HG03135 (cell line): ENCODE data around the gene FSIP1.

Source experiments
- ATAC-seq: cut with Tn5 transposase; IDR thresholded peaks from one replicate; pipeline ENCODE4 v1.9.1; 2021; ENCODE audit warnings: mild to moderate bottlenecking, moderate library complexity; ENCODE audit not compliant: unreplicated experiment

Gene FSIP1

DNA sequence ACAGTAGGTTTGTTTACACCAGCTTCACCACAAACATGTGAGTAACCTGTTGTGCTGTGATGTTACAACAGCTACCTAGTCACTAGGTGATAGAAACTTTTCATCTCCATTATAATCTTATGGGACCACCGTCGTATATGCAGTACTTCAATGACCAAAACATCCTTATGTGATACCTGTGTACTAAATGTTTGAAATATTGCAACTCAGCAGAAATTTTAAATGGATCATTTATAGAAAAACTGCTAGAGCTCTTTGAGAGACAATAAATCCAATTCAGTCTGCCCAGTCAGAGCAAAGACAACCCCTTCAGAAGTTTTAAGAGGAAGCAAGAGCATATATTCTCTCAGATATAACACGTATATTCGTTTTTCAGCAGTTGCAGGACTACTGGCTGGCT lies 128.3 kb downstream of the FSIP1 start:
- no peak for ATAC-seq

GRCh38 chr15:39651881-39652280 lies 130.8 kb downstream of the FSIP1 start:
- ATAC-seq = no peak

DNA sequence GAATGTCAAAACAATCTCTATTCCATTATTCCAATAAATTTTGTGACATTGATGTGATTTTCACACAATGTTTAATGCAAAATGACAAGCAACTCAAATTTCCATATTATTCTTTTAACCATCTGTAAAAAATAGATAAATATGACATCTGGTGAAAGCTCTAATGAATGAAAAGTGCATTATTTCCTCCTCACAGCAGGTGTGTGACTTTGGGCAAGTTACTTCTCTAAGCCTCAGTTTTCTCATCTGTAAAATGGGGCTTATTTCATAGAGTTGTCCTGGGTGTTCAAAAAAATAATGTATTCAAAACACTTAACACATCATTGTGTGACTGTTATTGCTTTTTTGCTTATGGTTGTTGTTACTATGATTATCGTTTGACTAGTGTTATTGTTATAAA lies 131.3 kb downstream of the FSIP1 start:
- no peak for ATAC-seq

- no peak for ATAC-seq
Measured at GRCh38 chr15:39649757-39650156, 132.9 kb downstream of the FSIP1 start.

DNA sequence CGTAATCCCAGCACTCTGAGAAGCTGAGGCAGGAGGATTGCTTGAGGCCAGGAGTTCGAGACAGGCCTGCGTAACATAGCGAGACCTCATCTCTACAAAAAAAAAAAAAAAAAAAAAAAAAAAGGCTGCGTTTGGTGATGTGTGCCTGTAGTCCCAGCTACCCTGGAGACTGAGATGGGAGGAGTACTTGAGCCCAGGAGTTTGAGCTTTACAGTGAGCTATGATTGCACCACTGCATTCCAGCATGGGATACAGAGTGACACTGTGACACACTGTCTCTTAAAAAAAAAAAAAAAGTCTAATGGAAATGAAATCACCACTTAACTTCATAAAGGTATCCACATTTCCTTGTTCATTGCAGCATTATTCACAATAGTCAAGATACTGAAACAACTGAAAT lies 136.2 kb downstream of the FSIP1 start:
- ATAC-seq = no peak

GRCh38 chr15:39645976-39646257 lies 136.7 kb downstream of the FSIP1 start:
- ATAC-seq = no peak

DNA sequence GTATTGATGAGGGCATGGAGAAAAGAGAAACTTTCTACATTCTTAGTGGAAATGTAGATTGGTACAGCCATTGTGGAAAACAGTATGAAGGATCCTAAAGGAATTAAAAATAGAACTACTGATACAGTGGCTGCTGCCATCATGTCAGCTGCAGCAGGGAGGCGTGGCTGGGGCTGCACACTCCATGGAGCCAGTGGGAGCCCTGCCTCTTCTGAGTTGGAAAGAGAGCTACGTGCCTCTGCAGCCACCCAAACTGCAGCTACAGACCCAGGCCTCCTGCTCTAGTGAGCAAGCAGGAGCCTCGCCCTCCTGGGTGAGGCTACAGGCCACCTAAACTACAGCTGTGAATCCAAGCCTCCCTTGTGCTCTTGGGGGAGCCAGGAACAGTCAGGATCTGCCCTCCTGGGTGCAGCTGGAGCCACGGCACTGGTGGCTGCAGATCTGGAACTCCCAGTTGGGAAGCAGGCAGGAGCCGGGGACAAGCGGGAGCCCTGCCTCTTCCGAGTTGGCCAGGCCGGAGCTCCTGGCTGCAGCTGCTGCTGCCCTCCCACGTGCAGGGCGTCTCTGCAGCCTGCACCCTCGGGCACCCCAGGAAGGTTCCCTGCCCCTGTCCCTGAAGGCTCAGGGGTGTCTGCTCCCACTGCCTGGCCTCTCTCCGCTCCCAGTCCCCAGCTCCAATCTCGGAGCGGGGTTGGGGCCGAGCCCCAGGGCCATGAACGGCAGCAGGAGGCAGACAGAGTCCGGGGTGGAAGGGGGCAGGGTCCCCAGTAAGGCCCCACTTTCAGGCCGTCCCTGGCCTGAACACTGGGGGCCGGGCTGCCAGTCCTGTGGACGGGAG lies 137.3 kb downstream of the FSIP1 start:
- ATAC-seq = no peak

GRCh38 chr15:39644136-39644535 lies 138.5 kb downstream of the FSIP1 start:
- ATAC-seq = no peak

DNA sequence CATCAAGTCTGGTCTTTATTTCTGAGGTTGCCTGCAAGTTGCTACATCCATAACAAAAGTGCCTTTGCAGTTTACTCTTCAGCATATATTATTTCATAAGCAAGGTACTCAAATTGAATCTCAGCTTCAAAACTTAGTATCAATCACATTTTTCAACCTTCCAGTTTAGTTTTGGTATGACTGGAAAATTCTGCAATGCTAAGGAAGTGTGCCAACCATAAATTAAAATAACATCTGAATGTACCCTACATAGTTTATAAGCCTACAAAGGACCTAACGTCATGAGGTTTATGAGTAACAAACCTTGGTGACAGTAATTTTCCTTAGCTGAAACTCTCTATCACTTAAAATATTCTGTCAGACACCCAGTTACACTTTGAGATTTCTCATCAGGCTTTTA lies 138.9 kb downstream of the FSIP1 start:
- no peak for ATAC-seq

DNA sequence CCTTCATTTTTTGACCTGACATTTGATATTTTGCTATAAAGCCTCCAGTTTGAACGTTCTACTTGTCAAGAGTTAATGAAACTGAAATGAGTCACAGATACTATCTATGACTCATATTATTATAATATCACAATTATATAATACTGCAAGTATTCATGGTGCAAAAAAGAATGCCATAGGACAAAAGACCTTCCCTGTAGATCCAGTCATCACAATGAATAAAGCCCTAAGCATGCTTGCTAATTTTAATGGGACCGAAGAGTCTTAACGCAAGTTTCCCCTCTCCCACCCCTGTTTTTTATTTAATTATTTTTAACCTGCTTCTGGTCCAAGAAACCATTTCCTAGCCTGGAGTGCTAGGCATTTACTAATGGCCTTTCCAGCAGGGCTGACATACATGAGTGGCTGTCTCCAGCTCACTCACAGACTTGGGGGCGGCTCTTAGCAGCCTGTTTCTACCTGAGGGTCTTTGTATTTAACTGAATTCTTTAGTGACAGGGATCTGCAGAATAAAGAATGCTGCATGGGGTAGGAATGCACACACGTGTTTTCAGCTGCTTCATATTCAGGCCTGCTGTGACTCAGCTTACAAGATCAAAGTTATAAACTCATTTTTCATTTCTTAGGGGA lies 140.5 kb downstream of the FSIP1 start:
- ATAC-seq = no peak

DNA sequence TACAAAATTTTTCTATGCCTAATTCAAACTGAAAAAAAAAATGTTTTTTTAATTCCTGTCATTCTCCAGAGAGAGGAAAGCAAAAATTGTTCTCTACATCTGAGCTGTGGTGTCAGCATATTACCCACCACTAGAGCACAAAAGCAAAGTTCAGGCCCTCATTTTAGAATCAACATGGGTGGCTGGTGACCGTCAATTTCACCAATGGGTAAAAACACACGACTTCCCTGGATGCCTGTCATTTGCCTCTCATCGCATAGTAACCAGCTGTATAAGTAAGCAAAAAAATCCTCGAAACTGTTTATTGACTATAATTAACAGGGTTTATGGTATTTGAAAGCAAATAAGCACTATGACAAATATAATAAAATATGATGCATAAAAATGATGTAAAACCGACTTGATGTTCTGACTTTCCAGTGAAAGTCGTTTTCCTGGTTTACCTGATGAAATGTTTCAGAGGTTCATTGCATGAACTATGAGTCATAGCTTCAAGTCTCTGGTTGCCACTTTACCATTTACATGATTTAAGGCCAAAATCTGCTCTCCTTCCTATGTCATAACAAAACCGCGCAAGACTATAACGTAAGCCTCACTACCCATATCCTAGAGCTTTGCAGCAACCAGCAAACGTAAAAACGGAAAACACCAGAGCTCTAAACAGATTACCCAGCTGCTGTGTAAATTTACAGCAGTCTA lies 141.3 kb downstream of the FSIP1 start:
- ATAC-seq = no peak

- no peak for ATAC-seq
Measured at GRCh38 chr15:39640665-39641064, 142.0 kb downstream of the FSIP1 start.

DNA sequence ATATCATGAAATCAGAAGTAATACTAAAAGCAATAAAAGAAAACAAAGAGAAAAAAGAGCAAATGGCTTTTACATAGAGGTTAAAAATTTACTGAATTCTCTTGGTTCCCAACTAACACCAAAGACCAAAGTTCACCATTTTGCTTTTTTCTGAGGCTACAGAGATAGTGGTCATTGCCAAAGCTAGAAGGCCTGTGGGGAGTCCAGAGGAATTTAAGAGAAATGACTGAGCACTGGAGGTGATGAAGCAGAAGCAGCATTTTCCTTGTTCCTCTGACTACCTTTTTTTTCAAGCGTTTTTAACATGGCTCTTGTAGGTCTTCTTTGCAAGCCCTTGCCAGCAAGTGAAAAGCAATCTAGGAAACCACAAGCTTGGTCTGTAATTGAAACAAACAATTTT lies 143.6 kb downstream of the FSIP1 start:
- no peak for ATAC-seq

DNA sequence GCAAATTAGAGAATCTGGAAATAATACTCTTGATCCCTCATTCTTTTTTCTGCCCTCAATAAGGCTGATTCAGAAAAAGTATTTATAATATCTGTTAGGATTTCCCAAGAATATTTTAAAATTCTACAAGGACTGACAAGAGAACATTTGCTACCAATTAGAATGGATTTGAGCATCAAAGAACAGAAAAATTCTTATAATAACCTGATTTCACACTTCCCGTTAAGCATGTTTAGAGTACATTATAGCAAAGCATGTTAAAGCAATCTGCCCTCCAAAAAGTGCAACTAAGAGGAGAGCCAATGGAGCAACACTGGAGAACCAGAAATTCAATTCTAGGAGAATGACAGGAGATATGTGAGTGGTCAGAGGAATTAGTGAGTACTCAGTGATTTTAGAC lies 144.6 kb downstream of the FSIP1 start:
- no peak for ATAC-seq

- ATAC-seq = no peak
Measured at GRCh38 chr15:39631357-39631756, 151.3 kb downstream of the FSIP1 start.

GRCh38 chr15:39629906-39630305 lies 152.7 kb downstream of the FSIP1 start:
- no peak for ATAC-seq

DNA sequence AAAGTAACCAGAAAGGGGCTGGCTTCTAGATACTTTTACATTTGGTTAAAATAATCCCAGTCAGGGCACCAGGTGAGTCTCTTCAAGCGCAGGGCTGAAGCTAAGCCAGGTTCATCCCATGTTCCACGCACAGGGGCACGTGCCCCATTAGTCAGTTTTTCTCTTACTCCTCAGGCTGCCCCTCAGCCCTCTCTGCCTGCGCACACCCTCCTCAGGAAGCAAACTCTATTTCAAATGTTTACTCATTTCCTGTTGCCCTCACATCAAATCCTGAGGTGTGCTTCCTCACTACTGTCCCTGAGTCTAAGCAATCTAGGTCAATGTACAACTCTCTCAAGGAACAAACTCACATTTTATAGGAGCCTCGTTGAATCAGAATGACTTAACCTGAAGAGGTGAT lies 153.3 kb downstream of the FSIP1 start:
- no peak for ATAC-seq

- no peak for ATAC-seq
Measured at GRCh38 chr15:39628546-39629257, 153.9 kb downstream of the FSIP1 start.

GRCh38 chr15:39628144-39628508 lies 154.5 kb downstream of the FSIP1 start:
- no peak for ATAC-seq

GRCh38 chr15:39627451-39628143 lies 155.0 kb downstream of the FSIP1 start:
- ATAC-seq = no peak

- ATAC-seq = no peak
Measured at GRCh38 chr15:39625856-39626255, 156.8 kb downstream of the FSIP1 start.
